Ishikawa (cell line): Measurements from ENCODE around the gene GAS7.

Experiments used
- CEBPB ChIP-seq: IDR thresholded peaks from 2 replicates; pipeline ENCODE4 v1.6.1; 2012
- CREB1 ChIP-seq: IDR thresholded peaks from 2 replicates; pipeline ENCODE4 v1.6.1; 2012; ENCODE audit warnings: low read depth
- EGR1 ChIP-seq: IDR thresholded peaks from 2 replicates; pipeline ENCODE4 v1.6.1; 2012
- EP300 ChIP-seq: IDR thresholded peaks from 2 replicates; pipeline ENCODE4 v1.6.1; 2012; ENCODE audit warnings: borderline replicate concordance
- FOXM1 ChIP-seq: IDR thresholded peaks from 2 replicates; pipeline ENCODE4 v1.6.1; 2012; ENCODE audit warnings: low read depth, borderline replicate concordance
- MAX ChIP-seq: IDR thresholded peaks from 2 replicates; pipeline ENCODE4 v1.6.1; 2012
- NFIC ChIP-seq: IDR thresholded peaks from 2 replicates; pipeline ENCODE4 v1.6.1; 2012
- RAD21 ChIP-seq: IDR thresholded peaks from 2 replicates; pipeline ENCODE4 v1.6.1; 2012; ENCODE audit warnings: low read depth
- REST ChIP-seq: IDR thresholded peaks from 2 replicates; pipeline ENCODE4 v1.6.1; 2012; ENCODE audit warnings: low read depth, mild to moderate bottlenecking
- TAF1 ChIP-seq: IDR thresholded peaks from 2 replicates; pipeline ENCODE4 v1.6.1; 2012; ENCODE audit warnings: low read depth, mild to moderate bottlenecking
- TCF12 ChIP-seq: IDR thresholded peaks from 2 replicates; pipeline ENCODE4 v1.6.1; 2012; ENCODE audit warnings: low read depth
- TEAD4 ChIP-seq: IDR thresholded peaks from 2 replicates; pipeline ENCODE4 v1.6.1; 2012
- USF1 ChIP-seq: IDR thresholded peaks from 2 replicates; pipeline ENCODE4 v1.6.1; 2012
- YY1 ChIP-seq: IDR thresholded peaks from 2 replicates; pipeline ENCODE4 v1.6.1; 2012; ENCODE audit warnings: low read depth
- ZBTB7A ChIP-seq: IDR thresholded peaks from 2 replicates; pipeline ENCODE4 v1.6.1; 2012; ENCODE audit warnings: low read depth

Gene GAS7

GRCh38 chr17:10198509-10199249 lies at the start of gene GAS7:
Gene GAS7, minus strand, starts transcription at chr17:10198606.
- TF ChIP-seq ZBTB7A (no peak), YY1 (no peak), TEAD4 (no peak), CEBPB (no peak), USF1 (no peak), CREB1 (no peak), EGR1 (no peak), FOXM1 (no peak), TAF1 (no peak), MAX (no peak), NFIC (no peak), RAD21 (no peak), REST (no peak)

- no peak for TF ChIP-seq FOXM1
- no peak for TF ChIP-seq EP300
- TF ChIP-seq EGR1: no peak
- no peak for TF ChIP-seq REST
- no peak for TF ChIP-seq YY1
- no peak for TF ChIP-seq ZBTB7A
- TF ChIP-seq USF1: no peak
- TF ChIP-seq CREB1: no peak
- TF ChIP-seq RAD21: no peak
- TF ChIP-seq TCF12: no peak
- no peak for TF ChIP-seq CEBPB
- TF ChIP-seq NFIC: no peak
- TF ChIP-seq TEAD4: no peak
- TF ChIP-seq TAF1: no peak
- TF ChIP-seq MAX: no peak
Observed at GRCh38 chr17:10247810-10248209, 49.4 kb upstream of the GAS7 start.

- TF ChIP-seq CEBPB: no peak
- no peak for TF ChIP-seq REST
- TF ChIP-seq NFIC: no peak
- no peak for TF ChIP-seq CREB1
- no peak for TF ChIP-seq USF1
- no peak for TF ChIP-seq YY1
Observed at GRCh38 chr17:10243883-10244844, 45.8 kb upstream of the GAS7 start.

GRCh38 chr17:10241781-10242180 lies 43.4 kb upstream of the GAS7 start:
- no peak for TF ChIP-seq YY1
- no peak for TF ChIP-seq NFIC
- no peak for TF ChIP-seq FOXM1
- no peak for TF ChIP-seq MAX
- no peak for TF ChIP-seq EP300
- TF ChIP-seq USF1: no peak
- no peak for TF ChIP-seq REST
- no peak for TF ChIP-seq TAF1
- TF ChIP-seq ZBTB7A: no peak
- TF ChIP-seq EGR1: no peak
- no peak for TF ChIP-seq TEAD4
- TF ChIP-seq TCF12: no peak
- no peak for TF ChIP-seq CREB1
- TF ChIP-seq CEBPB: no peak
- TF ChIP-seq RAD21: no peak
